Type B pancreatic cell (in vitro differentiated cells): ENCODE measurements around the gene XPO1. TPM values are rescaled to one million over a fixed set of nuclear protein-coding genes. Genes with fewer than 3 reads are reported as not detected.
"Not testable (repeated sequence)": the region's sequence is repeated elsewhere in the genome, so short reads cannot be mapped to it uniquely, and the experiment has no call there.

ENCODE experiments used
- DNase-seq: peaks from one replicate; pipeline ENCODE4 v3.0.0; 2021; ENCODE audit warnings: mixed read lengths; ENCODE audit not compliant: unreplicated experiment; ENCODE audit errors: extremely low spot score
- H3K27ac Mint-ChIP-seq: 2 replicates; pipeline ENCODE4 v1.8.0; 2021; ENCODE audit warnings: mild to moderate bottlenecking, mixed read lengths
- H3K27me3 Mint-ChIP-seq: 2 replicates; pipeline ENCODE4 v1.8.0; 2021; ENCODE audit warnings: mixed read lengths
- H3K36me3 Mint-ChIP-seq: 2 replicates; pipeline ENCODE4 v1.8.0; 2021; ENCODE audit warnings: mixed read lengths
- H3K4me1 Mint-ChIP-seq: one replicate; pipeline ENCODE4 v1.8.0; 2021; ENCODE audit warnings: mixed read lengths; ENCODE audit not compliant: unreplicated experiment
- H3K4me3 Mint-ChIP-seq: 2 replicates; pipeline ENCODE4 v1.8.0; 2021; ENCODE audit warnings: mild to moderate bottlenecking, mixed read lengths
- H3K9me3 Mint-ChIP-seq: 2 replicates; pipeline ENCODE4 v1.8.0; 2021; ENCODE audit warnings: mixed read lengths
- CTCF ChIP-seq: fragments of 200-600 bp; sonication (generic); conservative IDR thresholded peaks from 2 replicates; pipeline ENCODE4 v1.5.0; 2021; ENCODE audit warnings: antibody characterized with exemption, mild to moderate bottlenecking
- total RNA-seq: library from RNA; stranded (reverse); gene quantifications from 2 replicates; pipeline ENCODE4 v1.2.1, GENCODE V29; 2021; ENCODE audit warnings: low replicate concordance

XPO1 gene
- total RNA-seq, 1 donor from 2014 or later, result 227 TPM

- no peak for TF ChIP-seq CTCF
- Mint-ChIP-seq H3K27ac (no peak overlapping the region), H3K9me3 (no peaks in the 10 kb centered on the region), H3K36me3 (peaks cover 12% of the 10 kb centered on the region), H3K4me1 (peaks cover 12% of the 10 kb centered on the region), H3K27me3 (no peaks in the 10 kb centered on the region), H3K4me3 (no peak overlapping the region)
- DNase-seq, result no peak
Observed at GRCh38 chr2:61460163-61460562, 78.0 kb downstream of the XPO1 start.

DNA sequence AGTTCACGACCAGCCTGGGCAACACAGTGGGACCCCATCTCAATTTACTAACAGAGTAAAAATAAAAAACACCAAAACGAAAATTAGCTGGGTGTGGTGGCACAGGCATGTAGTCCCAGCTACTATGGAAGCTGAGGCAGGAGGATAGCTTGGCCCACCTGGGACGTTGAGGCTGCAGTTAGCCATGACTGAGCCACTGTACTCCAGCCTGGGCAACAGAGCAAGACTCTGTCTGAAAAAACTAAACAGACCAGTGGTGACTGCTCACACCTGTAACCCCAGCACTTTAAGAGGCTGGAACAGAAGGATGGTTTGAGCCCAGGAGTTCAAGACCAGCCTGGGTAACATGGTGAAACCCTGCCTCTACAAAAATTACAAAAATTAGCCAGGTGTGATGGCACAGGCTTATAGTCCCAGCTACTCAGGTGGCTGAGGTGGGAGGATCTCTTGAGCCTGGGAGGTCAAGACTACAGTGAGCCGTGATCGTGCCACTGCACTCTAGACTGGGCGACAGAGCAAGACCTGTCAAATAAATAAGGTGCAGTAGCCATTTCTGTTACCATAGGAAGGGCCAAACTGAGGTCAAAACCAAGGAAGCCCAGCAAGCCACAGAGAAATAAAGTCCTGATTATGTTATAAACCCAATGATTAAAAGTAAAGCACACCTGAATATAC, 81.3 kb downstream of the XPO1 start:
- Mint-ChIP-seq H3K4me3 (no peak overlapping the region), H3K9me3 (no peaks in the 10 kb centered on the region), H3K36me3 (peaks cover 12% of the 10 kb centered on the region), H3K4me1 (peaks cover 4% of the 10 kb centered on the region), H3K27ac (no peak overlapping the region), H3K27me3 (no peaks in the 10 kb centered on the region)
- no peak for DNase-seq
- TF ChIP-seq CTCF, result no peak

- peaks cover 12% of the 10 kb centered on the region for H3K36me3 Mint-ChIP-seq
- peaks cover 4% of the 10 kb centered on the region for H3K4me1 Mint-ChIP-seq
- no peak overlapping the region for H3K27ac Mint-ChIP-seq
- DNase-seq, result no peak
- TF ChIP-seq CTCF, result no peak
- H3K27me3 Mint-ChIP-seq, result no peaks in the 10 kb centered on the region
- no peaks in the 10 kb centered on the region for H3K9me3 Mint-ChIP-seq
- no peak overlapping the region for H3K4me3 Mint-ChIP-seq
Observed at GRCh38 chr2:61456070-61456745, 81.9 kb downstream of the XPO1 start.

DNA sequence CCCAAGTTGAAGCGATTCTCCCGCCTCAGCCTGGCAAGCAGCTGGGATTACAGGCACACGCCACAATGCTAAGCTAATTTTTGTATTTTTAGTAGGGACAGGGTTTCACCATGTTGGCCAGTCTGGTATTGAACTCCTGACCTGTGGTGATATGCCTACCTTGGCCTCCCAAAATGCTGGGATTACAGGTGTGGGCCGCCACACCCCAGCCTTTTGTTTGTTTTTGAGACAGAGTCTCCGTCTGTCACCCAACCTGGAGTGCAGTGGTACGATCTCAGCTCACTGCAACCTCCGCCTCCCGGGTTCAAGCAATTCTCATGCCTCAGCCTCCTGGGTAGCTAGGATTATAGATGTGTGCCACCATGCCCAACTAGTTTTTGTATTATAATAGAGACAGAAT, 83.2 kb downstream of the XPO1 start:
- H3K27ac Mint-ChIP-seq, H3K27me3 Mint-ChIP-seq, H3K4me3 Mint-ChIP-seq: not testable (repeated sequence)

GRCh38 chr2:61454383-61454782, 83.8 kb downstream of the XPO1 start:
- no peaks in the 10 kb centered on the region for H3K9me3 Mint-ChIP-seq
- H3K36me3 Mint-ChIP-seq, result peaks cover 17% of the 10 kb centered on the region
- no peaks in the 10 kb centered on the region for H3K27me3 Mint-ChIP-seq
- TF ChIP-seq CTCF, result no peak
- DNase-seq, result no peak
- H3K4me3 Mint-ChIP-seq, result no peak overlapping the region
- no peaks in the 10 kb centered on the region for H3K4me1 Mint-ChIP-seq
- H3K27ac Mint-ChIP-seq, result no peak overlapping the region

More for the DNA sequence above, 83.2 kb downstream of the XPO1 start:
- not testable (repeated sequence) for DNase-seq, H3K4me1 Mint-ChIP-seq, H3K9me3 Mint-ChIP-seq
- H3K36me3 Mint-ChIP-seq, result peaks cover 15% of the 10 kb centered on the region

GRCh38 chr2:61452392-61452791, 85.8 kb downstream of the XPO1 start:
- TF ChIP-seq CTCF, result no peak
- Mint-ChIP-seq H3K27ac (no peak overlapping the region), H3K27me3 (no peaks in the 10 kb centered on the region), H3K9me3 (no peaks in the 10 kb centered on the region), H3K36me3 (peaks cover 20% of the 10 kb centered on the region), H3K4me3 (no peak overlapping the region), H3K4me1 (no peaks in the 10 kb centered on the region)
- DNase-seq, result no peak
